Common myeloid progenitor, CD34-positive (primary cell): ENCODE results near the gene HBS1L. TPM values are rescaled to one million over a fixed set of nuclear protein-coding genes. Genes with fewer than 3 reads are reported as not detected.

Source experiments
- CTCF ChIA-PET: fragments of 350-600 bp; sonication (Branson Sonifier 250); formaldehyde crosslinking; loops from one replicate; lab custom pipeline; 2021; ENCODE audit warnings: antibody characterized with exemption; lab: Charles Lee
- POLR2A ChIA-PET: fragments of 350-600 bp; sonication (Branson Sonifier 250); formaldehyde crosslinking; loops from one replicate; lab custom pipeline; 2021; ENCODE audit warnings: antibody characterized with exemption; lab: Charles Lee
- DNase-seq, 3 donors: peaks; one replicate each; pipeline versions ENCODE4 v3.0.0 to v3.0.0-alpha.2; 2013
- H3K27ac ChIP-seq, 2 experiments: 1 replicate in 1 of 2; 2 replicates in 1 of 2; pipeline ENCODE4 v1.7.0; 2013; ENCODE audit warnings: inconsistent platforms in 2 of 2, low read length in 2 of 2, mild to moderate bottlenecking in 2 of 2, low read depth in 1 of 2, moderate library complexity in 1 of 2; ENCODE audit not compliant: severe bottlenecking in 2 of 2, insufficient read depth in 1 of 2, poor library complexity in 1 of 2
- H3K27me3 ChIP-seq, 5 experiments: replicated peaks in 2 of 5; 1 replicate in 3 of 5; 2 replicates in 2 of 5; pipeline versions ENCODE4 v1.6.1 to v1.7.0; 2013; ENCODE audit warnings: low read length in 4 of 5, mild to moderate bottlenecking in 2 of 5, moderate library complexity in 2 of 5, inconsistent platforms in 1 of 5; ENCODE audit not compliant: insufficient read depth in 5 of 5, control insufficient read depth in 4 of 5
- H3K36me3 ChIP-seq, 4 experiments: 1 replicate in 2 of 4; 2 replicates in 2 of 4; pipeline versions ENCODE4 v1.6.1 to v1.7.0; 2013; ENCODE audit warnings: low read length in 3 of 4, control low read depth in 1 of 4, mild to moderate bottlenecking in 1 of 4; ENCODE audit not compliant: control insufficient read depth in 4 of 4, insufficient read depth in 4 of 4
- H3K4me1 ChIP-seq, 4 experiments: 1 replicate in 3 of 4; 2 replicates in 1 of 4; pipeline versions ENCODE4 v1.6.1 to v1.7.1; 2013; ENCODE audit warnings: low read length in 3 of 4, mild to moderate bottlenecking in 3 of 4, control low read depth in 1 of 4, inconsistent platforms in 1 of 4, moderate library complexity in 1 of 4; ENCODE audit not compliant: control insufficient read depth in 4 of 4, insufficient read depth in 4 of 4; ENCODE audit errors: control extremely low read depth in 1 of 4
- H3K4me3 ChIP-seq, 7 experiments: 1 replicate in 4 of 7; 2 replicates in 3 of 7; pipeline versions ENCODE4 v1.5.1 to v1.7.0; 2013; ENCODE audit warnings: mild to moderate bottlenecking in 7 of 7, low read length in 6 of 7, moderate library complexity in 6 of 7, inconsistent platforms in 2 of 7, low read depth in 2 of 7, control low read depth in 1 of 7; ENCODE audit not compliant: insufficient read depth in 4 of 7, control insufficient read depth in 1 of 7; ENCODE audit errors: extremely low read depth in 1 of 7
- H3K9me3 ChIP-seq, 5 experiments: 1 replicate in 4 of 5; 2 replicates in 1 of 5; pipeline versions ENCODE4 v1.6.1 to v1.7.1; 2013; ENCODE audit warnings: low read length in 4 of 5, mild to moderate bottlenecking in 2 of 5, inconsistent platforms in 1 of 5, low read depth in 1 of 5, moderate library complexity in 1 of 5; ENCODE audit not compliant: control insufficient read depth in 4 of 5, insufficient read depth in 2 of 5; ENCODE audit errors: control extremely low read depth in 1 of 5
- WGBS: methylation state at CpG from one replicate; pipeline ENCODE4 v1.1.5; 2013; ENCODE audit not compliant: insufficient coverage; 5-methylcytosine and 5-hydroxymethylcytosine counted together
- polyA plus RNA-seq: library from polyadenylated mRNA; unstranded; fragments of 120-200 nt; gene quantifications from one replicate; pipeline ENCODE4 v1.2.1, GENCODE V29; 2013

Gene HBS1L
- 70.9 TPM for polyA plus RNA-seq

GRCh38 chr6:135054569-135055498, at the start of gene HBS1L:
Gene HBS1L, minus strand, starts transcription at chr6:135054822. Its CDS starts 131 bp downstream, at chr6:135054691.
- Histone ChIP-seq H3K9me3 (no peaks in the 10 kb centered on the region), H3K27me3 (no peaks in the 10 kb centered on the region), H3K36me3 (peaks cover 0 to 4% (median 3%) of the 10 kb centered on the region in 4 experiments), H3K4me3 (peak within 1 kb of the TSS; percentile 80 to 95 (median 89)), H3K4me1 (peaks cover 13 to 28% (median 21%) of the 10 kb centered on the region in 4 experiments), H3K27ac (peak within 1 kb of the TSS; percentile 97)
- peak; percentile 98 to 99 (median 99) for DNase-seq
- ChIA-PET POLR2A (interaction anchor here (0.8 to 1.0 kb wide), 3 partner anchors 9 to 64 kb away, joined by 3 to 4 read pairs (median 3); no protein-coding TSS in a partner anchor), CTCF (interaction anchor here (0.6 to 2.9 kb wide), 8 partner anchors 10 to 85 kb away, joined by 3 to 12 read pairs (median 4); no protein-coding TSS in a partner anchor)
- WGBS, result 2% methylated on average over 51 of the region's 53 CpGs

- ChIA-PET POLR2A (interaction anchor here (0.6 kb wide), 1 partner anchor 268 kb away, joined by 6 read pairs; no protein-coding TSS in a partner anchor), CTCF (interaction anchor here (1.3 kb wide), 1 partner anchor 16 kb away, joined by 3 read pairs; no protein-coding TSS in a partner anchor)
- 94% methylated on average over 4 of the region's 4 CpGs for WGBS
- no peaks in the 10 kb centered on the region for H3K27me3 ChIP-seq
- no peaks in the 10 kb centered on the region for H3K36me3 ChIP-seq
- H3K4me1 ChIP-seq, result peaks cover 3 to 11% (median 4%) of the 10 kb centered on the region in 4 experiments
- no peak overlapping the region for H3K4me3 ChIP-seq
- no peak for DNase-seq
- no peaks in the 10 kb centered on the region for H3K9me3 ChIP-seq
- no peak overlapping the region for H3K27ac ChIP-seq
These were observed 49.6 kb upstream of the HBS1L start for GRCh38 chr6:135104199-135104598.

GRCh38 chr6:135102191-135102590, 47.6 kb upstream of the HBS1L start:
- CTCF ChIA-PET, result interaction anchor here (0.8 to 1.7 kb wide), 3 partner anchors 8 to 14 kb away, joined by 4 to 5 read pairs (median 5); no protein-coding TSS in a partner anchor
- no peaks in the 10 kb centered on the region for H3K9me3 ChIP-seq
- H3K36me3 ChIP-seq, result no peaks in the 10 kb centered on the region
- no peaks in the 10 kb centered on the region for H3K27me3 ChIP-seq
- no peak overlapping the region for H3K27ac ChIP-seq
- POLR2A ChIA-PET, result no interaction called here
- no peak for DNase-seq
- H3K4me3 ChIP-seq, result no peak overlapping the region
- peaks cover 3 to 5% (median 4%) of the 10 kb centered on the region in 4 experiments for H3K4me1 ChIP-seq

DNA sequence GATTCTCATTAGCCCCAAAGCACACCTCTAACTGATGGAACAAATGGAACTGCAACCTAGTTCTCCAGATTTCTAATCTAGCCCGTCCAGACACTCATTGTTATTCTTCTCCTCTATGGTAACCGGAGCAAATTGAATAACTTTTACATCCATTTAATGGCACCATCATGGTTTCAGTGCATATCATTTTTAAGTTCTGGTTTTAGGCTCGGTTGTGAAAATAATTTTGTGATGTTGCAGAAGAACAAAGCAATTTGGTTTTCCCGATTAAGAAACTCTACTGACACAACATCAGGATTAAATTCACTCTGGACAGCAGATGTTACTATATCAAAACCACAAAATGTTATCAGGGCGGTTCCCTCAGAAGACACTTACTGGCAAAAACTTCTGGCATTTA, 42.5 kb upstream of the HBS1L start:
- Histone ChIP-seq H3K4me1 (peaks cover 0 to 15% (median 5%) of the 10 kb centered on the region in 4 experiments), H3K36me3 (no peaks in the 10 kb centered on the region), H3K4me3 (no peak overlapping the region), H3K27ac (peak overlapping the region in 1 of 2 experiments; percentile 25), H3K27me3 (no peaks in the 10 kb centered on the region), H3K9me3 (no peaks in the 10 kb centered on the region)
- no CpG with 5 or more reads among the region's 5 CpGs for WGBS
- ChIA-PET CTCF (interaction anchor here (1.0 to 1.3 kb wide), 2 partner anchors 9 to 11 kb away, joined by 3 to 5 read pairs; no protein-coding TSS in a partner anchor), POLR2A (interaction anchor here (1.2 kb wide), 1 partner anchor 9 kb away, joined by 3 read pairs; no protein-coding TSS in a partner anchor)
- DNase-seq, result peak in 2 of 3 donors; percentile 51 to 72

- Histone ChIP-seq H3K36me3 (no peaks in the 10 kb centered on the region), H3K4me1 (peaks cover 0 to 15% (median 5%) of the 10 kb centered on the region in 4 experiments), H3K27ac (peak overlapping the region in 1 of 2 experiments; percentile 29), H3K27me3 (no peaks in the 10 kb centered on the region), H3K9me3 (no peaks in the 10 kb centered on the region), H3K4me3 (no peak overlapping the region)
- ChIA-PET CTCF (interaction anchor here (1.0 to 1.3 kb wide), 2 partner anchors 8 to 11 kb away, joined by 3 to 5 read pairs; no protein-coding TSS in a partner anchor), POLR2A (interaction anchor here (1.2 kb wide), 1 partner anchor 9 kb away, joined by 3 read pairs; no protein-coding TSS in a partner anchor)
- DNase-seq, result no peak
- 100% methylated on average over 1 of the region's 3 CpGs for WGBS
These were observed 41.9 kb upstream of the HBS1L start for GRCh38 chr6:135096403-135097130.

- H3K27me3 ChIP-seq, result no peaks in the 10 kb centered on the region
- no CpG with 5 or more reads among the region's 3 CpGs for WGBS
- H3K36me3 ChIP-seq, result no peaks in the 10 kb centered on the region
- no peaks in the 10 kb centered on the region for H3K9me3 ChIP-seq
- no peak overlapping the region for H3K27ac ChIP-seq
- POLR2A ChIA-PET, result no interaction called here
- no peak overlapping the region for H3K4me3 ChIP-seq
- peaks cover 0 to 15% (median 5%) of the 10 kb centered on the region in 4 experiments for H3K4me1 ChIP-seq
- no peak for DNase-seq
- CTCF ChIA-PET, result interaction anchor here (0.7 to 1.1 kb wide), 3 partner anchors 9 to 48 kb away, joined by 3 to 4 read pairs (median 3); no protein-coding TSS in a partner anchor
These were observed 41.1 kb upstream of the HBS1L start for GRCh38 chr6:135095716-135096115.
